HG02623 (cell line): Measurements from ENCODE around the gene ICAM1.
"Not testable (repeated sequence)": the region's sequence is repeated elsewhere in the genome, so short reads cannot be mapped to it uniquely, and the experiment has no call there.

ENCODE experiments used
- ATAC-seq: cut with Tn5 transposase; IDR thresholded peaks from one replicate; pipeline ENCODE4 v1.9.1; 2021; ENCODE audit warnings: moderate library complexity; ENCODE audit not compliant: unreplicated experiment

The ICAM1 gene

GRCh38 chr19:10274589-10274988 is 3.7 kb downstream of the ICAM1 start:
- no peak for ATAC-seq

- ATAC-seq = no peak
These were observed 7.1 kb downstream of the ICAM1 start for GRCh38 chr19:10277795-10278589.

GRCh38 chr19:10278935-10279334 is 8.0 kb downstream of the ICAM1 start:
- ATAC-seq = no peak

GRCh38 chr19:10279737-10280442 is 9.0 kb downstream of the ICAM1 start:
- no peak for ATAC-seq

GRCh38 chr19:10282043-10282442 is 11.1 kb downstream of the ICAM1 start:
- ATAC-seq = not testable (repeated sequence)

GRCh38 chr19:10283301-10284064 is 12.6 kb downstream of the ICAM1 start:
- no peak for ATAC-seq

- ATAC-seq = no peak
These were observed 13.4 kb downstream of the ICAM1 start for GRCh38 chr19:10284065-10284959.

GRCh38 chr19:10284960-10285278 is 14.0 kb downstream of the ICAM1 start:
- no peak for ATAC-seq

- no peak for ATAC-seq
These were observed 14.5 kb downstream of the ICAM1 start for GRCh38 chr19:10285393-10285792.

GRCh38 chr19:10286803-10287737 is 16.1 kb downstream of the ICAM1 start, which contains the start of gene ICAM4:
TSS of gene ICAM4 (plus strand) at chr19:10286955. CDS start at chr19:10287013, 58 bp downstream.
- no peak for ATAC-seq

- ATAC-seq = no peak
These were observed 17.8 kb downstream of the ICAM1 start for GRCh38 chr19:10288662-10289166.

- ATAC-seq = no peak
These were observed 18.4 kb downstream of the ICAM1 start for GRCh38 chr19:10289167-10289835.

GRCh38 chr19:10289836-10290356 is 19.0 kb downstream of the ICAM1 start, which contains the start of gene ICAM5:
TSS of gene ICAM5 (plus strand) at chr19:10289952. CDS start at chr19:10290044, 92 bp downstream.
- no peak for ATAC-seq

- ATAC-seq = no peak
These were observed 19.5 kb downstream of the ICAM1 start for GRCh38 chr19:10290357-10290875.

- ATAC-seq = no peak
These were observed 20.1 kb downstream of the ICAM1 start for GRCh38 chr19:10290876-10291553.

GRCh38 chr19:10291554-10292205 is 20.8 kb downstream of the ICAM1 start:
- no peak for ATAC-seq

- ATAC-seq = no peak
These were observed 21.4 kb downstream of the ICAM1 start for GRCh38 chr19:10292206-10292788.
